ENCODE data around the gene PRKAR1A.

The PRKAR1A gene

GRCh38 chr17:68596411-68596945 is 84.2 kb downstream of the PRKAR1A start:
- Histone ChIP-seq H4K8ac (ENCODE audit: low read length) (no peak overlapping the region), H3K4me2 (ENCODE audit: low read length, poor library complexity, severe bottlenecking) (no peak overlapping the region), H2AFZ (ENCODE audit: low read depth, low read length) (no peak overlapping the region), H3K27me3 (ENCODE audit: control insufficient read depth in 1 of 2, insufficient read depth in 1 of 2, low read length in 2 of 2) (peaks cover 0 to 81% of the 10 kb centered on the region in 2 experiments), H3K14ac (ENCODE audit: low read length in 2 of 2) (no peak overlapping the region), H3K27ac (ENCODE audit: low read length, poor library complexity, severe bottlenecking) (no peak overlapping the region), H3K4ac (ENCODE audit: low read depth in 1 of 2, low read length in 2 of 2) (no peak overlapping the region), H4K91ac (ENCODE audit: low read length) (no peak overlapping the region), H2BK12ac (ENCODE audit: low read length in 2 of 2) (no peak overlapping the region), H3K4me3 (ENCODE audit: insufficient read depth in 1 of 2, low read depth in 1 of 2, low read length in 2 of 2) (peak overlapping the region in 1 of 2 experiments; percentile 87), H2BK120ac (ENCODE audit: low read depth, low read length) (no peak overlapping the region), H3K23ac (ENCODE audit: low read length in 2 of 2) (no peak overlapping the region), H3K4me1 (ENCODE audit: control insufficient read depth, insufficient read depth, low read depth, low read length) (peaks cover 17% of the 10 kb centered on the region), H3K9me3 (ENCODE audit: control insufficient read depth, low read length) (no peaks in the 10 kb centered on the region), H2BK15ac (ENCODE audit: low read depth, poor library complexity, severe bottlenecking) (no peak overlapping the region), H2AK5ac (ENCODE audit: low read length, severe bottlenecking) (no peak overlapping the region), H3K36me3 (ENCODE audit: control insufficient read depth in 1 of 2, insufficient read depth in 2 of 2, low read depth in 1 of 2, low read length in 2 of 2) (peaks cover 0 to 58% of the 10 kb centered on the region in 2 experiments), H3K9ac (ENCODE audit: low read length) (peak overlapping the region; percentile 99), H3K79me1 (replicated peaks; ENCODE audit: low read length, poor library complexity, severe bottlenecking) (no peaks in the 10 kb centered on the region), H2BK5ac (ENCODE audit: low read depth, low read length, poor library complexity, severe bottlenecking) (no peak overlapping the region), H3K18ac (ENCODE audit: low read depth in 1 of 2, low read length in 2 of 2) (no peak overlapping the region)
- no peak for DNase-seq
- 94% methylated on average over 5 of the region's 5 CpGs for WGBS

- H4K8ac ChIP-seq (ENCODE audit: low read length), result no peak overlapping the region
- H3K18ac ChIP-seq (ENCODE audit: low read depth in 1 of 2, low read length in 2 of 2), result no peak overlapping the region
- H2AK5ac ChIP-seq (ENCODE audit: low read length, severe bottlenecking), result no peak overlapping the region
- H3K9ac ChIP-seq (ENCODE audit: low read length), result peak overlapping the region; percentile 99
- H3K79me1 ChIP-seq (replicated peaks; ENCODE audit: low read length, poor library complexity, severe bottlenecking), result no peaks in the 10 kb centered on the region
- no peak overlapping the region for H4K91ac ChIP-seq (ENCODE audit: low read length)
- H3K9me3 ChIP-seq (ENCODE audit: control insufficient read depth, low read length), result no peaks in the 10 kb centered on the region
- H2BK12ac ChIP-seq (ENCODE audit: low read length in 2 of 2), result no peak overlapping the region
- H3K4ac ChIP-seq (ENCODE audit: low read depth in 1 of 2, low read length in 2 of 2), result no peak overlapping the region
- DNase-seq, result no peak
- peaks cover 17% of the 10 kb centered on the region for H3K4me1 ChIP-seq (ENCODE audit: control insufficient read depth, insufficient read depth, low read depth, low read length)
- peak overlapping the region in 1 of 2 experiments; percentile 87 for H3K4me3 ChIP-seq (ENCODE audit: insufficient read depth in 1 of 2, low read depth in 1 of 2, low read length in 2 of 2)
- no peak overlapping the region for H2BK5ac ChIP-seq (ENCODE audit: low read depth, low read length, poor library complexity, severe bottlenecking)
- H3K14ac ChIP-seq (ENCODE audit: low read length in 2 of 2), result no peak overlapping the region
- H2BK15ac ChIP-seq (ENCODE audit: low read depth, poor library complexity, severe bottlenecking), result no peak overlapping the region
- H3K36me3 ChIP-seq (ENCODE audit: control insufficient read depth in 1 of 2, insufficient read depth in 2 of 2, low read depth in 1 of 2, low read length in 2 of 2), result peaks cover 0 to 53% of the 10 kb centered on the region in 2 experiments
- no peak overlapping the region for H3K23ac ChIP-seq (ENCODE audit: low read length in 2 of 2)
- H2AFZ ChIP-seq (ENCODE audit: low read depth, low read length), result no peak overlapping the region
- no peak overlapping the region for H3K27ac ChIP-seq (ENCODE audit: low read length, poor library complexity, severe bottlenecking)
- H2BK120ac ChIP-seq (ENCODE audit: low read depth, low read length), result no peak overlapping the region
- peaks cover 0 to 82% of the 10 kb centered on the region in 2 experiments for H3K27me3 ChIP-seq (ENCODE audit: control insufficient read depth in 1 of 2, insufficient read depth in 1 of 2, low read length in 2 of 2)
- WGBS, result 91% methylated on average over 4 of the region's 4 CpGs
- no peak overlapping the region for H3K4me2 ChIP-seq (ENCODE audit: low read length, poor library complexity, severe bottlenecking)
Observed at GRCh38 chr17:68598074-68598473, 85.8 kb downstream of the PRKAR1A start.

DNA sequence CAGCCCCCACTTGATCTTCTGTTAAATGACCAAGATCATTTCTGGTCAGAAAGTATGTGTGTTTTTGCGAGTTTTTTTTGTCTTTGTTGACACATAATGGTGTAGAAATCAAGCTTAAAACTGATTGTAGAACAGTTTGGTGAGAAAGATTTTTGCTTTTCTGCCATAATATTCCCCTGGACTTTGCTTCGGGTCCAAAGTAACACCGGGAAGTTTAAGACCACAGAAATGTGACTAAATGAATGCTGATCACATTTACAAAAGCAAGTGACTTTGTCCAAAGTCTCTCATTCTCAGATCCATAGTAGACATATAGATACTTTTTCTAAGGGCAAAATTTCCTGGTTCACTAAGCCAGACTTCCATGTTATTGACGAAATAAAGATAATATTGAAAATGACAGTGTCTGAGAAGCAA is 86.3 kb downstream of the PRKAR1A start:
- no peak overlapping the region for H3K4ac ChIP-seq (ENCODE audit: low read depth in 1 of 2, low read length in 2 of 2)
- DNase-seq, result no peak
- no peak overlapping the region for H2AK5ac ChIP-seq (ENCODE audit: low read length, severe bottlenecking)
- no peak overlapping the region for H2BK120ac ChIP-seq (ENCODE audit: low read depth, low read length)
- H3K23ac ChIP-seq (ENCODE audit: low read length in 2 of 2), result no peak overlapping the region
- peaks cover 17% of the 10 kb centered on the region for H3K4me1 ChIP-seq (ENCODE audit: control insufficient read depth, insufficient read depth, low read depth, low read length)
- no peaks in the 10 kb centered on the region for H3K79me1 ChIP-seq (replicated peaks; ENCODE audit: low read length, poor library complexity, severe bottlenecking)
- H3K27me3 ChIP-seq (ENCODE audit: control insufficient read depth in 1 of 2, insufficient read depth in 1 of 2, low read length in 2 of 2), result peaks cover 0 to 83% of the 10 kb centered on the region in 2 experiments
- H4K8ac ChIP-seq (ENCODE audit: low read length), result no peak overlapping the region
- no peak overlapping the region for H3K4me2 ChIP-seq (ENCODE audit: low read length, poor library complexity, severe bottlenecking)
- peak overlapping the region; percentile 99 for H3K9ac ChIP-seq (ENCODE audit: low read length)
- H2BK12ac ChIP-seq (ENCODE audit: low read length in 2 of 2), result no peak overlapping the region
- H2BK5ac ChIP-seq (ENCODE audit: low read depth, low read length, poor library complexity, severe bottlenecking), result no peak overlapping the region
- H3K4me3 ChIP-seq (ENCODE audit: insufficient read depth in 1 of 2, low read depth in 1 of 2, low read length in 2 of 2), result peak overlapping the region in 1 of 2 experiments; percentile 87
- H3K14ac ChIP-seq (ENCODE audit: low read length in 2 of 2), result no peak overlapping the region
- H2BK15ac ChIP-seq (ENCODE audit: low read depth, poor library complexity, severe bottlenecking), result no peak overlapping the region
- no peaks in the 10 kb centered on the region for H3K9me3 ChIP-seq (ENCODE audit: control insufficient read depth, low read length)
- H4K91ac ChIP-seq (ENCODE audit: low read length), result no peak overlapping the region
- no peak overlapping the region for H3K18ac ChIP-seq (ENCODE audit: low read depth in 1 of 2, low read length in 2 of 2)
- no peak overlapping the region for H2AFZ ChIP-seq (ENCODE audit: low read depth, low read length)
- H3K27ac ChIP-seq (ENCODE audit: low read length, poor library complexity, severe bottlenecking), result no peak overlapping the region
- 90% methylated on average over 3 of the region's 4 CpGs for WGBS
- peaks cover 0 to 49% of the 10 kb centered on the region in 2 experiments for H3K36me3 ChIP-seq (ENCODE audit: control insufficient read depth in 1 of 2, insufficient read depth in 2 of 2, low read depth in 1 of 2, low read length in 2 of 2)

- Histone ChIP-seq H2BK12ac (ENCODE audit: low read length in 2 of 2) (no peak overlapping the region), H3K4me1 (ENCODE audit: control insufficient read depth, insufficient read depth, low read depth, low read length) (peaks cover 17% of the 10 kb centered on the region), H2BK120ac (ENCODE audit: low read depth, low read length) (no peak overlapping the region), H3K4me2 (ENCODE audit: low read length, poor library complexity, severe bottlenecking) (no peak overlapping the region), H3K14ac (ENCODE audit: low read length in 2 of 2) (no peak overlapping the region), H3K9ac (ENCODE audit: low read length) (peak overlapping the region; percentile 99), H3K4ac (ENCODE audit: low read depth in 1 of 2, low read length in 2 of 2) (no peak overlapping the region), H4K91ac (ENCODE audit: low read length) (no peak overlapping the region), H2AK5ac (ENCODE audit: low read length, severe bottlenecking) (no peak overlapping the region), H2BK15ac (ENCODE audit: low read depth, poor library complexity, severe bottlenecking) (no peak overlapping the region), H3K79me1 (replicated peaks; ENCODE audit: low read length, poor library complexity, severe bottlenecking) (no peaks in the 10 kb centered on the region), H3K9me3 (ENCODE audit: control insufficient read depth, low read length) (no peaks in the 10 kb centered on the region), H3K18ac (ENCODE audit: low read depth in 1 of 2, low read length in 2 of 2) (no peak overlapping the region), H2BK5ac (ENCODE audit: low read depth, low read length, poor library complexity, severe bottlenecking) (no peak overlapping the region), H3K23ac (ENCODE audit: low read length in 2 of 2) (no peak overlapping the region), H3K4me3 (ENCODE audit: insufficient read depth in 1 of 2, low read depth in 1 of 2, low read length in 2 of 2) (peak overlapping the region in 1 of 2 experiments; percentile 87), H3K27ac (ENCODE audit: low read length, poor library complexity, severe bottlenecking) (no peak overlapping the region), H3K27me3 (ENCODE audit: control insufficient read depth in 1 of 2, insufficient read depth in 1 of 2, low read length in 2 of 2) (peaks cover 0 to 85% of the 10 kb centered on the region in 2 experiments), H4K8ac (ENCODE audit: low read length) (no peak overlapping the region), H2AFZ (ENCODE audit: low read depth, low read length) (no peak overlapping the region), H3K36me3 (ENCODE audit: control insufficient read depth in 1 of 2, insufficient read depth in 2 of 2, low read depth in 1 of 2, low read length in 2 of 2) (peaks cover 0 to 45% of the 10 kb centered on the region in 2 experiments)
- DNase-seq, result peak; percentile 37
- WGBS, result no CpG with 5 or more reads among the region's 4 CpGs
Observed at GRCh38 chr17:68599091-68599490, 86.9 kb downstream of the PRKAR1A start.

Data from mesenchymal stem cell (in vitro differentiated cells and primary cell).